GM12872 (cell line): Measurements from ENCODE around the gene RECK.

ENCODE experiments used
- CTCF ChIP-seq: IDR thresholded peaks from 3 replicates; pipeline ENCODE4 v1.5.1; 2011; ENCODE audit warnings: low read depth, mild to moderate bottlenecking, low read length, moderate library complexity; ENCODE audit not compliant: insufficient read depth

The RECK gene

DNA sequence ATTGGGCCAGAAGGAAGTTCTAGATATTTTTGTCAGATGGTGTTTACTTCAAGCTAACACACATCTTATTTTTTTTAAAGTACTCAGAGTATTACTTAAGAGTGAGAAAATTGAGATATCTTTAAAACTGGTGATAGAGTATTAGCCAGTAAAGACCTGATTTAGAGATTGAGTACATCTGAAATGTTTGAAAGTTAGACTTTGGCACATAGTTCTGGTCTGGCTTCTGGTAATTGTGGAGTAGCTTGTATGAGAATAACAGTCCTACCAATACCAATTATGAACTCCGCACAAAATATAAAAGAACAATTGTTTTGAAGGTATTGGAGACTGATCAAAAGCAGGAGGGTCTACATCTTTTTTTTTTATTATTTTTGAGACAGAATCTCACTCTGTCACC lies 55.3 kb downstream of the RECK start:
- no peak for TF ChIP-seq CTCF

GRCh38 chr9:36092509-36093215 lies 55.9 kb downstream of the RECK start:
- TF ChIP-seq CTCF: no peak

- TF ChIP-seq CTCF: no peak
These were observed 56.7 kb downstream of the RECK start for GRCh38 chr9:36093384-36093783.

DNA sequence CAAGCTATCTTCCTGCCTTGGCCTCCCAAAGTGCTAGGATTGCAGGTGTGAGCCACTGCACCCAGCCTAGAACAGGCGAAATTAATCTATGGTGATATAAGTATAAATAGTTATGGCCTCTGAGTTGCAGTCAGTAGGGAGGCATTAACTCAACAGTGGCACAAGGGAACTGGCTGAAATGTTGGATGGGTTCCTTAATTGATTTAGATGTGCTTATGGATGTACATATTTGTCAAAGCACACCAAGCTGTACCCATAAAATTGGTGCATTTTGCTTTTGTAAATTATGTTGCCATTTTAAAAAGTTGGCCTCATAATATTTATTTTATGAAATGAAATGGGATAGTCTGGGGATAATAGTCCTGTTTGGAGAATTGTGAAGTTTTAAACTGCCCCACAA lies 63.0 kb downstream of the RECK start:
- TF ChIP-seq CTCF: no peak

DNA sequence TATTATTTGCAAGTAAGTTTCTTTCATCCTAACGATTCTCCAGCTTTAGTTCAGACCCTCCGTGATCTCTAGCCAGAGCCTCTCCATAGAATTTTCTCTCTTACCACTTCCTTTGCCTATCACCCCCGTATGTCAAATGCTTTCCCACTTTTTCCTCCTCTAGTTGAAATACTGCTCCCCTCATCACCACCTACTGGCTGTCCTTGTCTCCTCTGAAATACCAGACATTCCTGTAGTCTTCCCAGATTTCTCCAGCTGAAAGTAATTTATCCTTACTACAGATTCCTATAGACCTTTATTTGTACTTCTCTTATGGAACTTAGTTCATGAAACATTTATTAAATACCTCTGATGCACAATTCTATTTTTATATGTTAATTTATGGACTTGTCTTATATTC lies 63.8 kb downstream of the RECK start:
- TF ChIP-seq CTCF: no peak

- no peak for TF ChIP-seq CTCF
These were observed 65.4 kb downstream of the RECK start for GRCh38 chr9:36101916-36102741.

- TF ChIP-seq CTCF: peak; percentile 86
These were observed 66.2 kb downstream of the RECK start for GRCh38 chr9:36102742-36103495.
